Spleen (tissue), 7 donors: ENCODE data around the gene BUD31.

Experiments
- POLR2A ChIP-seq, 3 donors: fragments of 450-650 bp; IDR thresholded peaks; one replicate each; pipeline ENCODE4 v1.5.1; 2017; ENCODE audit warnings: antibody characterized with exemption in 3 of 3, mild to moderate bottlenecking in 1 of 3
- POLR2AphosphoS5 ChIP-seq, 3 donors: sonication (generic); formaldehyde crosslinking; IDR thresholded peaks; one replicate each; pipeline ENCODE4 v1.5.1; 2017; ENCODE audit warnings: antibody characterized with exemption in 3 of 3
- TF ChIP-seq, protein P1 (sequence below), 11 experiments: fragments of 200-600 bp in 7 of 11; fragments of 450-650 bp in 4 of 11; sonication (generic) in 4 of 11; IDR thresholded peaks in 8 of 11; conservative IDR thresholded peaks in 3 of 11; 1 replicate in 7 of 11; 2 replicates in 4 of 11; pipeline versions ENCODE4 v1.4.0 to v1.8.0; 2016 to 2021; ENCODE audit warnings: antibody characterized with exemption in 11 of 11, inconsistent platforms in 4 of 11, mild to moderate bottlenecking in 1 of 11
- donor health status: DM: no; HTN: no; CAD: no; lungs with moderate emphysema.
- donor health status: DM: no; HTN: no; CAD: no.
- donor health status: DM: no; HTN: no; CAD: no.

DNA sequence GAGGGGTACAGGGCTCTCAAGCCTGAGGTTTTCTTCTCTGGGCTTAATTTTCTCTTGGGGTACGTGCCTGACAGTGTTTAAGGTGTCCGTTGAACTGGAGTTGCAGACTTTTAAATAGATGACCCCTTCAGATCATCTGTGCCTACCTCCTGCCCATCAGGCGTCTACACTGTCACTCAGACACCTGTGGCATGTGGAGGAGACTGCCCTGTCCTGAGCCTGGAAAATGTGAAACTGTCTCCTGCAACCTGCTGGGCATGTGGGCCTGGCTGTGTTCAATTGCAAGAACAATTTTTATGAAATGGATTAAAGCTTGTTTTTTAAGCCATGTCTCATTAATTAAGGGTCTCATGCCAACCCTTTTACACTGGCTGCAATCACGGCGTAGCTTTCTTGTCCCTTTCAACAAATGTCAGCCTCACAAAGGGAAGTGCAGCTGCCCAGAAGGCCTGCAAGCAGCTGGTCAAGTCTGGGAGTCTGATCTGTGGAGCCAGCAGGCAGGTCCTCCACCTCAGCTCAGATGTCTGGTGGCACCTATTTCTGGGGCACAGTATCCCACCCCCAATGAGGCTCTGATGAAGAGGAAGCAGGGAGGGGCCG, 48.4 kb downstream of the BUD31 start:
- TF ChIP-seq POLR2AphosphoS5 (IDR thresholded peaks at IDR 0.05) (no peak), POLR2A (IDR thresholded peaks at IDR 0.05) (no peak)
- TF ChIP-seq, protein P1, sequence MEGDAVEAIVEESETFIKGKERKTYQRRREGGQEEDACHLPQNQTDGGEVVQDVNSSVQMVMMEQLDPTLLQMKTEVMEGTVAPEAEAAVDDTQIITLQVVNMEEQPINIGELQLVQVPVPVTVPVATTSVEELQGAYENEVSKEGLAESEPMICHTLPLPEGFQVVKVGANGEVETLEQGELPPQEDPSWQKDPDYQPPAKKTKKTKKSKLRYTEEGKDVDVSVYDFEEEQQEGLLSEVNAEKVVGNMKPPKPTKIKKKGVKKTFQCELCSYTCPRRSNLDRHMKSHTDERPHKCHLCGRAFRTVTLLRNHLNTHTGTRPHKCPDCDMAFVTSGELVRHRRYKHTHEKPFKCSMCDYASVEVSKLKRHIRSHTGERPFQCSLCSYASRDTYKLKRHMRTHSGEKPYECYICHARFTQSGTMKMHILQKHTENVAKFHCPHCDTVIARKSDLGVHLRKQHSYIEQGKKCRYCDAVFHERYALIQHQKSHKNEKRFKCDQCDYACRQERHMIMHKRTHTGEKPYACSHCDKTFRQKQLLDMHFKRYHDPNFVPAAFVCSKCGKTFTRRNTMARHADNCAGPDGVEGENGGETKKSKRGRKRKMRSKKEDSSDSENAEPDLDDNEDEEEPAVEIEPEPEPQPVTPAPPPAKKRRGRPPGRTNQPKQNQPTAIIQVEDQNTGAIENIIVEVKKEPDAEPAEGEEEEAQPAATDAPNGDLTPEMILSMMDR (IDR thresholded peaks at IDR 0.05 in 8 of 11, conservative IDR thresholded peaks at IDR 0.05 in 3 of 11), result no peak
